ENCODE results near the gene LDLRAD4. TPM values are rescaled to one million over a fixed set of nuclear protein-coding genes. Genes with fewer than 3 reads are reported as not detected.

The LDLRAD4 gene
- total and polyA plus RNA-seq, 9 of the 15 experiments (the other 6 are each of a cell fraction or from before 2014, with no cell fraction given), result 0.01 TPM; not detected in 8

- no peaks in the 10 kb centered on the region for H3K9me3 ChIP-seq (replicated peaks; ENCODE audit: control insufficient read depth, insufficient read depth, low read depth, low read length)
- H3K9ac ChIP-seq (ENCODE audit: insufficient read depth in 1 of 2, low read depth in 2 of 2, low read length in 2 of 2), result no peak overlapping the region
- H3K79me2 ChIP-seq (ENCODE audit: control insufficient read depth, insufficient read depth, low read length), result no peaks in the 10 kb centered on the region
- CTCF ChIA-PET (ENCODE audit: low intra/inter-chr PET ratio), result no interaction called here
- in situ Hi-C loops (cut with MboI), result no loop called here
- no peak for TF ChIP-seq JUN (IDR thresholded peaks at IDR 0.05; ENCODE audit: borderline replicate concordance, low read depth, low read length)
- no peak for TF ChIP-seq JUN (CRISPR knock-in tag; IDR thresholded peaks at IDR 0.05; ENCODE audit: borderline replicate concordance)
- TF ChIP-seq TCF15 (CRISPR knock-in tag; IDR thresholded peaks at IDR 0.05), result no peak
- no peak for TF ChIP-seq ZC3H4 (CRISPR knock-in tag; IDR thresholded peaks at IDR 0.05; ENCODE audit: borderline replicate concordance)
- no peak for TF ChIP-seq KAT7 (CRISPR knock-in tag; IDR thresholded peaks at IDR 0.05; ENCODE audit: borderline replicate concordance)
- no peak for TF ChIP-seq KDM5B (IDR thresholded peaks at IDR 0.05; ENCODE audit: insufficient replicate concordance, low read depth, low read length)
- no peak for TF ChIP-seq THRAP3 (IDR thresholded peaks at IDR 0.05; ENCODE audit: borderline replicate concordance)
- TF ChIP-seq CHAMP1 (IDR thresholded peaks at IDR 0.05), result no peak
- TF ChIP-seq EP400 (IDR thresholded peaks at IDR 0.05), result no peak
- TF ChIP-seq ZBTB2 (IDR thresholded peaks at IDR 0.05), result no peak
- TF ChIP-seq NFYB (IDR thresholded peaks at IDR 0.05; ENCODE audit: extremely low read depth, insufficient read length), result no peak
- TF ChIP-seq GMEB1 (CRISPR knock-in tag; IDR thresholded peaks at IDR 0.05), result no peak
- TF ChIP-seq TCF7 (IDR thresholded peaks at IDR 0.05; ENCODE audit: borderline replicate concordance), result no peak
- no peaks in the 10 kb centered on the region for H3K4me1 ChIP-seq (replicated peaks in 1 of 2; ENCODE audit: control insufficient read depth in 2 of 2, insufficient read depth in 2 of 2, low read length in 2 of 2)
- no peak for FAIRE-seq
- no peak overlapping the region for H2AFZ ChIP-seq (ENCODE audit: low read depth, low read length)
- POLR2A ChIA-PET, result no interaction called here
- intact Hi-C loops (cut with micrococcal nuclease), result no loop called here
- no peaks in the 10 kb centered on the region for H3K9me1 ChIP-seq (ENCODE audit: control insufficient read depth, insufficient read depth, low read length)
- no peaks in the 10 kb centered on the region for H4K20me1 ChIP-seq (replicated peaks; ENCODE audit: control insufficient read depth, insufficient read depth, low read length)
- BruUV-seq (replicated peaks), result no TSS peak
- no peaks in the 10 kb centered on the region for H3K36me3 ChIP-seq (ENCODE audit: control insufficient read depth, insufficient read depth, low read length)
- no peak overlapping the region for H3K4me2 ChIP-seq (ENCODE audit: insufficient read depth, low read length)
- no peak overlapping the region for H3K4me3 ChIP-seq
- no peak overlapping the region for H3K27ac ChIP-seq (ENCODE audit: extremely low read depth, low read depth, low read length)
- H3K27me3 ChIP-seq (ENCODE audit: control insufficient read depth in 2 of 2, insufficient read depth in 2 of 2, low read length in 2 of 2), result peaks cover 5 to 31% of the 10 kb centered on the region in 2 experiments; a peak in 3 of 5 replicates
- 0% methylated on average over 10 of the region's 12 CpGs for WGBS (ENCODE audit: insufficient coverage, low coverage, missing lambda C conversion rate)
- no peak for ATAC-seq
- DNase-seq (ENCODE audit: extremely low read depth in 1 of 4, low spot score in 3 of 4), result no peak
Observed at GRCh38 chr18:13390196-13390595, 171.6 kb downstream of the LDLRAD4 start.

Measured in K562 (cell line).